SK-N-SH treated with all-trans-retinoic acid at 6 μM for 48 hours (cell line): ENCODE results near the gene CUL1.
A peak's percentile ranks its signal among the peaks of the same experiment; 100 is the strongest.

Experiments used
- ATAC-seq: fragments of 200-7000 bp; cut with Tn5 transposase; 3 replicates; pipeline ENCODE4 v1.9.1; 2020; ENCODE audit warnings: mild to moderate bottlenecking, moderate library complexity
- ARNTL ChIP-seq: fragments of 450-650 bp; formaldehyde crosslinking; IDR thresholded peaks from 2 replicates; pipeline ENCODE4 v1.5.0; 2020; ENCODE audit warnings: low read depth, mild to moderate bottlenecking, moderate library complexity, borderline replicate concordance
- BACH2 ChIP-seq: fragments of 250-450 bp; sonication (Bioruptor Pico); IDR thresholded peaks from 2 replicates; pipeline ENCODE4 v1.9.0; 2021; ENCODE audit warnings: mild to moderate bottlenecking, borderline replicate concordance
- CSDC2 ChIP-seq: fragments of 250-450 bp; sonication (Bioruptor Pico); IDR thresholded peaks from 2 replicates; pipeline ENCODE4 v1.5.0; 2020; ENCODE audit warnings: mild to moderate bottlenecking, moderate library complexity
- ESRRG ChIP-seq: fragments of 250-450 bp; sonication (Bioruptor Pico); IDR thresholded peaks from 2 replicates; pipeline ENCODE4 v1.6.1; 2021; ENCODE audit warnings: mild to moderate bottlenecking
- GLIS3 ChIP-seq: fragments of 250-450 bp; sonication (Bioruptor Pico); IDR thresholded peaks from 2 replicates; pipeline ENCODE4 v1.5.0; 2020; ENCODE audit warnings: mild to moderate bottlenecking, moderate library complexity
- ISL1 ChIP-seq: fragments of 250-450 bp; sonication (Bioruptor Pico); IDR thresholded peaks from 2 replicates; pipeline ENCODE4 v2.1.2; 2022; ENCODE audit warnings: mild to moderate bottlenecking, moderate library complexity
- OSR1 ChIP-seq: fragments of 250-450 bp; sonication (Bioruptor Pico); IDR thresholded peaks from 2 replicates; pipeline ENCODE4 v1.8.0; 2022; ENCODE audit warnings: moderate library complexity, mild to moderate bottlenecking, inconsistent platforms
- PATZ1 ChIP-seq: fragments of 250-450 bp; sonication (Bioruptor Pico); IDR thresholded peaks from 2 replicates; pipeline ENCODE4 v1.8.0; 2020; ENCODE audit warnings: mild to moderate bottlenecking, moderate library complexity, borderline replicate concordance
- PPARA ChIP-seq: fragments of 250-450 bp; sonication (Bioruptor Pico); IDR thresholded peaks from 2 replicates; pipeline ENCODE4 v1.5.0; 2020; ENCODE audit warnings: mild to moderate bottlenecking, borderline replicate concordance
- RARB ChIP-seq: fragments of 250-450 bp; sonication (Bioruptor Pico); IDR thresholded peaks from 2 replicates; pipeline ENCODE4 v1.8.0; 2021; ENCODE audit warnings: mild to moderate bottlenecking, moderate library complexity
- SNAI2 ChIP-seq: fragments of 250-450 bp; sonication (Bioruptor Pico); IDR thresholded peaks from 2 replicates; pipeline ENCODE4 v1.5.0; 2020; ENCODE audit warnings: mild to moderate bottlenecking, moderate library complexity
- TCF4 ChIP-seq: fragments of 250-450 bp; sonication (Bioruptor Pico); IDR thresholded peaks from 2 replicates; pipeline ENCODE4 v1.8.0; 2021; ENCODE audit warnings: mild to moderate bottlenecking, moderate library complexity, borderline replicate concordance
- TOX ChIP-seq: fragments of 250-450 bp; sonication (Bioruptor Pico); IDR thresholded peaks from 2 replicates; pipeline ENCODE4 v1.8.0; 2021; ENCODE audit warnings: mild to moderate bottlenecking, moderate library complexity, borderline replicate concordance
- ZFP3 ChIP-seq: fragments of 250-450 bp; sonication (Bioruptor Pico); IDR thresholded peaks from 2 replicates; pipeline ENCODE4 v1.5.0; 2020; ENCODE audit warnings: mild to moderate bottlenecking, moderate library complexity
- ZFP30 ChIP-seq: fragments of 450-650 bp; formaldehyde crosslinking; IDR thresholded peaks from 2 replicates; pipeline ENCODE4 v1.5.0; 2022; ENCODE audit warnings: mild to moderate bottlenecking, moderate library complexity
- ZNF565 ChIP-seq: fragments of 450-650 bp; formaldehyde crosslinking; conservative IDR thresholded peaks from 2 replicates; pipeline ENCODE4 v1.5.0; 2020; ENCODE audit warnings: low read depth, mild to moderate bottlenecking, moderate library complexity
- ZNF70 ChIP-seq: fragments of 450-650 bp; formaldehyde crosslinking; IDR thresholded peaks from 2 replicates; pipeline ENCODE4 v1.5.0; 2020; ENCODE audit warnings: mild to moderate bottlenecking, moderate library complexity
- ZNF8 ChIP-seq: fragments of 450-650 bp; formaldehyde crosslinking; IDR thresholded peaks from 2 replicates; pipeline ENCODE4 v1.5.0; 2020; ENCODE audit warnings: mild to moderate bottlenecking, moderate library complexity
- TF ChIP-seq, protein P1 (sequence below): fragments of 250-450 bp; sonication (Bioruptor Pico); IDR thresholded peaks from 2 replicates; pipeline ENCODE4 v1.5.1; 2021; ENCODE audit warnings: mild to moderate bottlenecking, moderate library complexity
- TF ChIP-seq, protein P2 (sequence below): fragments of 250-450 bp; sonication (Bioruptor Pico); IDR thresholded peaks from 2 replicates; pipeline ENCODE4 v1.5.1; 2020; ENCODE audit warnings: low read depth, mild to moderate bottlenecking, moderate library complexity
- TF ChIP-seq, protein P3 (sequence below): fragments of 250-450 bp; sonication (Bioruptor Pico); IDR thresholded peaks from 2 replicates; pipeline ENCODE4 v1.5.0; 2020; ENCODE audit warnings: mild to moderate bottlenecking, moderate library complexity

Gene CUL1

GRCh38 chr7:148770004-148770403, 71.3 kb downstream of the CUL1 start:
- TF ChIP-seq BACH2 (CRISPR knock-in tag) (no peak), ARNTL (CRISPR knock-in tag) (no peak), TOX (CRISPR knock-in tag) (no peak), OSR1 (CRISPR knock-in tag) (no peak), ZNF565 (CRISPR knock-in tag) (no peak), SNAI2 (CRISPR knock-in tag) (no peak), RARB (CRISPR knock-in tag) (no peak), TCF4 (no peak)
- ATAC-seq, result no peak

DNA sequence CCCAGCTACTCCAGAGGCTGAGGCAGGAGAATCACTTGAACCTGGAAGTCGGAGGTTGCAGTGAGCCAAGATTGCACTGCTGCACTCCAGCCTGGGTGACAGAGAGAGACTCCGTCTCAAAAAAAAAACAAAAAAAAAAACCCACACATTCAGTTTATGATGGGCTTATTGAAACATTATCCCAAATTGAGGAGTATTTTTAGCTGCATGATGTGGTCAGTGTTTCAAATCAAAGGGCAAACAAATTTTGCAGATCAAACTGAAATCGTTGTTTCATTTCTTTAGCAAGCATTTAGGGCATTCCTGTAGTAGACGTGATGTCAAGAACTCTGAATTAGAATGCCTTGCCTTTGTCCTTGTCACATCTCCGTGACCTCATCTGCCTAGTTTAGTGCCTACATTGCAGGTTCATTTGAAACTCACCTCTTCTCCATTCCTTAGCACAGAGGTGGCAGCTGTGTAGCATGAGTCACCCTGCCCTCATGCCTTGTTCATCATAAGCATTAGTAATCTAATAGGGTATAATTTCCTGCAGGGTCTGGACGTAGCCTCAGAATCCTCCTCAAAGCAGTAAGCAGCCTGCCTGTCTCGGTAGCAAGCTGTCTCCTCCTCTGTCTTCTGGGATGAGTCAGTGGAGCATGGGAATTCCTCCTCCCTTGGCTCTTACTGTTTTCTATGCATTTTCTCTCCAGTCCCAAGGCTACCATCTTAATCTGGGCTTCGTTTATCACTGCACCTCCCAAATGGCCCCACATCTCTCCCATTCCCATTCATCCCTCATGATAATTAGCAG, 73.8 kb downstream of the CUL1 start:
- peak; percentile 99 for ATAC-seq
- TF ChIP-seq ZNF565 (CRISPR knock-in tag), result no peak
- TF ChIP-seq CSDC2 (CRISPR knock-in tag), result 0 out of 2 replicates have a peak, but pooled peaks have one; percentile 79
- TF ChIP-seq, protein P1, sequence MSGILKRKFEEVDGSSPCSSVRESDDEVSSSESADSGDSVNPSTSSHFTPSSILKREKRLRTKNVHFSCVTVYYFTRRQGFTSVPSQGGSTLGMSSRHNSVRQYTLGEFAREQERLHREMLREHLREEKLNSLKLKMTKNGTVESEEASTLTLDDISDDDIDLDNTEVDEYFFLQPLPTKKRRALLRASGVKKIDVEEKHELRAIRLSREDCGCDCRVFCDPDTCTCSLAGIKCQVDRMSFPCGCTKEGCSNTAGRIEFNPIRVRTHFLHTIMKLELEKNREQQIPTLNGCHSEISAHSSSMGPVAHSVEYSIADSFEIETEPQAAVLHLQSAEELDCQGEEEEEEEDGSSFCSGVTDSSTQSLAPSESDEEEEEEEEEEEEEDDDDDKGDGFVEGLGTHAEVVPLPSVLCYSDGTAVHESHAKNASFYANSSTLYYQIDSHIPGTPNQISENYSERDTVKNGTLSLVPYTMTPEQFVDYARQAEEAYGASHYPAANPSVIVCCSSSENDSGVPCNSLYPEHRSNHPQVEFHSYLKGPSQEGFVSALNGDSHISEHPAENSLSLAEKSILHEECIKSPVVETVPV (CRISPR knock-in tag), result no peak
- peak; percentile 89 for TF ChIP-seq ZFP3 (CRISPR knock-in tag)
- TF ChIP-seq ISL1 (CRISPR knock-in tag), result peak; percentile 56; the same call in 1 of the 2 replicates
- no peak for TF ChIP-seq SNAI2 (CRISPR knock-in tag)

DNA sequence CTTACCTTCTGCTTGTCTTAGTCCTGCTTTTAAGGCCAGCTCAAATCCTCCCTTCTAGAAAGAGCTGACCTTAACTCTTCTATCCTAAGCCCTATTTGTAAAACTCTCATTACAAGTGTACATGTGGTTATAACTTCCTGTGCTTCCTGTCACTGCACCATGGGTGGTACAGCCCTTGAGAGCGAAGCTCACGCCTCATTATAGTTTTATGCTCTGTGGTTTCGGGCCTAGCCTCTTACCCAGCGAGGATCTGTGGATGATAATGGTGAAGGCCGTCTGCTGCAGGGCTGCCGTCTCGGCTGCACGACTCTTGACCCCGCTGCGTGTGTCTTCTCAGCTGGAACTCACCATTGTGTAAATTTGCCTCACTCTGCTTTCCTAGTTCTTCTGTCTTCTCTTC, 74.6 kb downstream of the CUL1 start:
- no peak for TF ChIP-seq ZNF8 (CRISPR knock-in tag)
- TF ChIP-seq, protein P2, sequence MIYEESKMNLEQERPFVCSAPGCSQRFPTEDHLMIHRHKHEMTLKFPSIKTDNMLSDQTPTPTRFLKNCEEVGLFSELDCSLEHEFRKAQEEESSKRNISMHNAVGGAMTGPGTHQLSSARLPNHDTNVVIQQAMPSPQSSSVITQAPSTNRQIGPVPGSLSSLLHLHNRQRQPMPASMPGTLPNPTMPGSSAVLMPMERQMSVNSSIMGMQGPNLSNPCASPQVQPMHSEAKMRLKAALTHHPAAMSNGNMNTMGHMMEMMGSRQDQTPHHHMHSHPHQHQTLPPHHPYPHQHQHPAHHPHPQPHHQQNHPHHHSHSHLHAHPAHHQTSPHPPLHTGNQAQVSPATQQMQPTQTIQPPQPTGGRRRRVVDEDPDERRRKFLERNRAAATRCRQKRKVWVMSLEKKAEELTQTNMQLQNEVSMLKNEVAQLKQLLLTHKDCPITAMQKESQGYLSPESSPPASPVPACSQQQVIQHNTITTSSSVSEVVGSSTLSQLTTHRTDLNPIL (CRISPR knock-in tag), result no peak
- ATAC-seq, result no peak

DNA sequence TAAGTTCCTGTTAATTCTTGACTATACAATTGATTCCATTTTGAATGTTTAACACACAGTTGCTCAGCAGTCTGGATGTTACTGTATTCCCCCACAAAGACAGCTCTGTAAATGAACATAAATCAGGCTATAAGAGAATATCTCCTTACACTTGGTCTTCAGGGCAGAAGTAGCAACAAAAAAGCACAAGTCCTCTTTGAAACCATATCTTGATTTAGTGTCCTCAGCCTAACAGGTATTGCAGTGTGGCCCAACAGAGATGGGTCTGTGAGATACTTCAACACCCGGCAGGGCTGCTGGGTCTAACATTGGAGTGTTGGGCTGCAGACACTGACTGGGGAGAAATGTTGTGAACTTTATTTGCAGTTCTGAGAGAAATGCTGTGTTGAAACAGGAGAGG, 75.8 kb downstream of the CUL1 start:
- TF ChIP-seq ZNF70 (CRISPR knock-in tag) (no peak), PATZ1 (CRISPR knock-in tag) (no peak), TCF4 (no peak), GLIS3 (CRISPR knock-in tag) (no peak), ZFP3 (CRISPR knock-in tag) (no peak), OSR1 (CRISPR knock-in tag) (no peak)
- no peak for ATAC-seq

GRCh38 chr7:148782757-148783456, 84.2 kb downstream of the CUL1 start:
- no peak for ATAC-seq
- TF ChIP-seq PATZ1 (CRISPR knock-in tag) (no peak), OSR1 (CRISPR knock-in tag) (no peak), PPARA (CRISPR knock-in tag) (no peak), TCF4 (no peak), BACH2 (CRISPR knock-in tag) (no peak), ZNF565 (CRISPR knock-in tag) (no peak), GLIS3 (CRISPR knock-in tag) (no peak), ESRRG (no peak), ARNTL (CRISPR knock-in tag) (no peak), ZFP30 (no peak), TOX (CRISPR knock-in tag) (no peak)
- TF ChIP-seq, protein P3, sequence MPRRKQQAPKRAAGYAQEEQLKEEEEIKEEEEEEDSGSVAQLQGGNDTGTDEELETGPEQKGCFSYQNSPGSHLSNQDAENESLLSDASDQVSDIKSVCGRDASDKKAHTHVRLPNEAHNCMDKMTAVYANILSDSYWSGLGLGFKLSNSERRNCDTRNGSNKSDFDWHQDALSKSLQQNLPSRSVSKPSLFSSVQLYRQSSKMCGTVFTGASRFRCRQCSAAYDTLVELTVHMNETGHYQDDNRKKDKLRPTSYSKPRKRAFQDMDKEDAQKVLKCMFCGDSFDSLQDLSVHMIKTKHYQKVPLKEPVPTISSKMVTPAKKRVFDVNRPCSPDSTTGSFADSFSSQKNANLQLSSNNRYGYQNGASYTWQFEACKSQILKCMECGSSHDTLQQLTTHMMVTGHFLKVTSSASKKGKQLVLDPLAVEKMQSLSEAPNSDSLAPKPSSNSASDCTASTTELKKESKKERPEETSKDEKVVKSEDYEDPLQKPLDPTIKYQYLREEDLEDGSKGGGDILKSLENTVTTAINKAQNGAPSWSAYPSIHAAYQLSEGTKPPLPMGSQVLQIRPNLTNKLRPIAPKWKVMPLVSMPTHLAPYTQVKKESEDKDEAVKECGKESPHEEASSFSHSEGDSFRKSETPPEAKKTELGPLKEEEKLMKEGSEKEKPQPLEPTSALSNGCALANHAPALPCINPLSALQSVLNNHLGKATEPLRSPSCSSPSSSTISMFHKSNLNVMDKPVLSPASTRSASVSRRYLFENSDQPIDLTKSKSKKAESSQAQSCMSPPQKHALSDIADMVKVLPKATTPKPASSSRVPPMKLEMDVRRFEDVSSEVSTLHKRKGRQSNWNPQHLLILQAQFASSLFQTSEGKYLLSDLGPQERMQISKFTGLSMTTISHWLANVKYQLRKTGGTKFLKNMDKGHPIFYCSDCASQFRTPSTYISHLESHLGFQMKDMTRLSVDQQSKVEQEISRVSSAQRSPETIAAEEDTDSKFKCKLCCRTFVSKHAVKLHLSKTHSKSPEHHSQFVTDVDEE, result no peak
- TF ChIP-seq, protein P1 (CRISPR knock-in tag), result no peak
